ENCODE results near the gene PDCD1LG2. TPM values are rescaled to one million over a fixed set of nuclear protein-coding genes. Genes with fewer than 3 reads are reported as not detected.

Gene PDCD1LG2
- total RNA-seq, 1 experiment from 2014 or later = not detected

- H3K4me2 ChIP-seq (ENCODE audit: insufficient read depth, insufficient read length, low read length) = no peak overlapping the region
- no peak overlapping the region for H2BK15ac ChIP-seq (ENCODE audit: low read depth, low read length)
- no peak for TF ChIP-seq CTCF (conservative IDR thresholded peaks at IDR 0.05)
- H3K9me3 ChIP-seq (ENCODE audit: control insufficient read depth, low read depth, low read length) = no peaks in the 10 kb centered on the region
- Mint-ChIP-seq H3K27ac (no peak overlapping the region), H3K4me1 (peaks cover 5 to 6% of the 10 kb centered on the region in 2 experiments), H3K9me3 (no peaks in the 10 kb centered on the region), H3K4me3 (no peak overlapping the region), H3K36me3 (ENCODE audit: insufficient read depth in 1 of 3, low read depth in 3 of 3) (no peaks in the 10 kb centered on the region), H3K27me3 (ENCODE audit: low read depth) (no peaks in the 10 kb centered on the region; the same call in none of the 2 replicates)
- H2BK12ac ChIP-seq (ENCODE audit: insufficient read length, low read depth, low read length) = no peak overlapping the region
- no peaks in the 10 kb centered on the region for H3K79me1 ChIP-seq (ENCODE audit: insufficient read depth, low read depth, low read length, poor library complexity, severe bottlenecking)
- H4K5ac ChIP-seq (ENCODE audit: insufficient read length, low read depth, low read length) = no peak overlapping the region
- no peak overlapping the region for H2AK5ac ChIP-seq (ENCODE audit: insufficient read length, low read length)
- H4K8ac ChIP-seq (replicated peaks; ENCODE audit: insufficient read length, low read depth, low read length) = no peak overlapping the region
- no peak overlapping the region for H3K56ac ChIP-seq (ENCODE audit: insufficient read length, low read depth, low read length)
- H3K9ac ChIP-seq (ENCODE audit: extremely low read depth, insufficient read length, low read length) = no peak overlapping the region
- no peak overlapping the region for H3K18ac ChIP-seq (ENCODE audit: insufficient read length, low read depth, low read length)
- H3K14ac ChIP-seq (ENCODE audit: insufficient read depth, low read length) = no peak overlapping the region
- no peaks in the 10 kb centered on the region for H3K23me2 ChIP-seq (ENCODE audit: insufficient read length, low read depth, low read length, poor library complexity, severe bottlenecking)
- no peak overlapping the region for H2BK5ac ChIP-seq (ENCODE audit: insufficient read length, low read length)
- no peaks in the 10 kb centered on the region for H3K79me2 ChIP-seq (ENCODE audit: insufficient read depth, low read length)
- H4K20me1 ChIP-seq (ENCODE audit: control insufficient read depth, insufficient read depth, insufficient read length) = no peaks in the 10 kb centered on the region
- no peaks in the 10 kb centered on the region for H3K27me3 ChIP-seq (ENCODE audit: insufficient read depth, low read length)
- H3K4me1 ChIP-seq (ENCODE audit: insufficient read depth, low read length) = no peaks in the 10 kb centered on the region
- H3K4ac ChIP-seq (ENCODE audit: low read depth, low read length) = no peak overlapping the region
- no peak overlapping the region for H2BK120ac ChIP-seq (ENCODE audit: low read depth, low read length, poor library complexity, severe bottlenecking)
- no peak for DNase-seq
- H2BK20ac ChIP-seq (ENCODE audit: low read depth, low read length, poor library complexity, severe bottlenecking) = no peak overlapping the region
- no CpG with 5 or more reads among the region's 1 CpG for WGBS (ENCODE audit: extremely low coverage, insufficient read length, low lambda C conversion rate)
- H4K91ac ChIP-seq (ENCODE audit: insufficient read length, low read depth, low read length) = no peak overlapping the region
- no peak overlapping the region for H3T11ph ChIP-seq (ENCODE audit: low read length)
- no peak overlapping the region for H3K27ac ChIP-seq (ENCODE audit: insufficient read length, low read depth, low read length)
- H2AFZ ChIP-seq (ENCODE audit: low read length) = no peak overlapping the region
- H3K23ac ChIP-seq (ENCODE audit: insufficient read length, low read depth, low read length) = no peak overlapping the region
Measured at GRCh38 chr9:5466005-5466404, 44.3 kb upstream of the PDCD1LG2 start.
